H4 (cell line): ENCODE results near the gene MPG. TPM values are rescaled to one million over a fixed set of nuclear protein-coding genes. Genes with fewer than 3 reads are reported as not detected.

Experiments used
- DNase-seq: peaks from one replicate; pipeline ENCODE4 v3.0.0-alpha.2; 2015; ENCODE audit warnings: low spot score
- total RNA-seq: library from RNA; depleted of rRNA; stranded (reverse); fragments of >200 nt; shearing (Covaris generic); gene quantifications from 2 replicates; pipeline ENCODE4 v1.2.3, GENCODE V29; 2014

Gene MPG
- total RNA-seq, 1 experiment from 2014 or later: 62.8 TPM

DNA sequence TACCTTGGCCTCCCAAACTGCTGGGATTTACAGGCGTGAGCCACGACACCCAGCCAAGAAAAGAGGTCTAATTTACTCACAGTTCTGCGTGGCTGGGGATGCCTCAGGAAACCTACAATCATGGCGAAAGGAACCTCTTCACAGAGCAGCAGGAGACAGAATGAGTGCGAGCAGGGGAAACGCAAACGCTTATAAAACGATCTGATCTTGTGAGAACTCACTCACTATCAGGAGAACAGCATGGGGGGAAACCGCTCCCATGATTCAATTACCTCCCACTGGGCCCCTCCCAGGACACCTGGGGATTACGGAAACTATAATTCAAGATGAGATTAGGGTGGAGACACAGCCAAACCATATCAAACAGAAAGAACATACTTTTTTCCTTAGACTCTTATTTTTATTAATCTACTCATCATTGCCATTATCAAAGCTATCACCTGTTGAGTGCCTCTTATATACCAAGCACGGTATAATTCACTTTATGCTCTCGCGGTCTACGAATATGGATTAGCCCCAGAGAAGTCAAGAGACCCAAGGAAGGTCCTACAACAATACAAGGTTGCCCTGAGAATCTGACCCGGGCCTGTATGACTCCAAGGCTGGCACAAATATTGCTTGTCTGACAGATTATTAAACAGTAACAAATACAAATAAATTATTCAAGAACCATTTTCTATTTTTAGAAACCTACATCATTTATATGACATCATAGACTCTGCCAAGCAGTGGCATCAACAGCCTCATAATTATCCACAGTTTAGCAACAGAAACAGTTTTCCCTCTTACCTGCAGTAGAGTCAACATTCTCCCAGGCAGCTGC, 27.0 kb upstream of the MPG start:
- DNase-seq: no peak

GRCh38 chr16:53346-54236, 24.4 kb upstream of the MPG start, which contains the start of the genes POLR3K and SNRNP25:
Gene POLR3K (minus strand): TSS chr16:53608. CDS start chr16:53586, 22 bp downstream.
Gene SNRNP25 (plus strand): TSS chr16:53828. CDS start chr16:54017, 189 bp downstream.
- DNase-seq: peak; percentile 97

DNA sequence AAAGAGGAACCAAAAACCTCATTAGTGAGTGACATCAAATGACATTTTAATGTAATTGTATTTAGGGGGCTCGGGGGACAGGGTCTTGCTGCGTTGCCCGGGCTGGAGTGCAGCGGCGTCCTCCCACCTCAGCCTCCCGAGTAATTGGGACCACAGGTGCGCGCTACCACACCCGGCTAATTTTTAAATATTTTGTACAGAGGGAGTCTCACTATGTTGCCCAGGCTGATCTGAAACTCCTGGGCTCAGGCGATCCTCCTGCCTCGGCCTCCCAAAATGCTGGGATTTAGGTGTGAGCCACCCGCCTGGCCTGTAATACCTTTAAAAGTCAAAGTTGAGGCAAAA, 23.8 kb upstream of the MPG start:
- no peak for DNase-seq

- DNase-seq: no peak
These were observed 22.4 kb upstream of the MPG start for GRCh38 chr16:55571-56136.

- DNase-seq: no peak
These were observed 21.6 kb upstream of the MPG start for GRCh38 chr16:56231-56927.

GRCh38 chr16:57711-58110, 20.3 kb upstream of the MPG start:
- no peak for DNase-seq

GRCh38 chr16:58491-59439, 19.3 kb upstream of the MPG start:
- DNase-seq: no peak

GRCh38 chr16:59440-60059, 18.5 kb upstream of the MPG start:
- no peak for DNase-seq

DNA sequence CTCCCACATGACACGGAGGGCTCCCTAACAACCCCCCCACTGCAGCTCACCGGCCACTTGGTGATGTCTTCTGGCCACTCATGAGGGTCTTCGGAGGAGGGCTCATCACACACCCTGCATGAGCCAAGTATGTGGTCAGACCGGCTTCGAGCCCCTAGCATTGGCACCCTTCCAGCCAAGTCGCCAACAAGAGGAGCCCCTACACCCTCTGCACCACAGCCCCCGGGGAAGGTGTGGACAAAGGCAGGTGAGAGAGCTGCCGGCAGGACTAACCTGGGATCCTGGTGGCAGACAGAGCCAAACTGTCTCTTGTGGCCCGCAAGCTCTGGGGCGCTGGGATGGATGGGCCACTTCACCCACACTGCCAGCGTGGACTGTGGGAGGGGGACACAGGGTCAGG, 17.9 kb upstream of the MPG start:
- DNase-seq: no peak

DNA sequence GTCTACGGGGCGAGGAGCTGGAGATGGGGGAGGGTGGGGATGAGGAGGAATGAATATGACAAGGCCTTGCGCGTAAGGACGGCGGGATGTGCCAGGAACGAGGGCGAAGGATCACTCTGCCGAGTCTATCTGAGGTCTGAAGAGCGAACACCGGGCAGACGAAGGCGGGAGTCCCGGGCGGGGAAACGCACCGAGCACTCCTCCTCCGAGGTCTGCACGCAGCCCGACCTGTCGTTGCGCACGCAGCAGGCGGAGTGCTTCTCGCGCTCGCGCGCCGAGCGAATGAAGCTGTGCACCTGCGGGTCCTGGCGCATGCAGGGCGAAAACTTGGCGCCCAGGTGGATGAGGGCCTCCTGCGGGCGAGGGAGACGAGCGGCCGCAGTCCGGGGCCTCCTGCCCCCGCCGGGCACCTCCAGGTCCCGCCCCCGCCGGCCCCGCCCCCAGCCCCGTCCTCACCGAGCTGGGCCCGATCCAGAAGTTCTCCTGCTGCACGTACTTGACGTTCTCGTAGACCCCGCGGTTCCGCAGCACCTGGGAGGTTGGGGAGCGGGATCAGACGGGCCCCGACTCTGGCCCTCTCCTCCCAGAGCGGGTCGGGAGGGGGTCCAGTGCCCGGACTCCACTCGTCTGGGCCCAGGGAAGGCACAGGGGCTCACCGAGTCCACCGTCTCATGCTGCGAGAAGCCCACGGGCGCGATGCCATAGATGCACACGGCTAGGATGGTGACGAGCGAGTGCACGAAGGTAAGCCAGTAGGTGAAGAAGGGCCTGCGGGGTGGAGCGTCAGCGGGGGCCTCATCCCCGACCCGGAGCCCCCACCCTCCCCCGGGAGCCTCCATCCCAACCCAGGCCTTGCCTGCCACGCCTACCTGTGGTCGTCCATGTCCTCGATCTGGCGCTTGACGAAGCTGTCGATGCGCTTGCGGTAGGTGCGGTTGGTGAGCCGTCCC, 16.8 kb upstream of the MPG start:
- DNase-seq: no peak

DNA sequence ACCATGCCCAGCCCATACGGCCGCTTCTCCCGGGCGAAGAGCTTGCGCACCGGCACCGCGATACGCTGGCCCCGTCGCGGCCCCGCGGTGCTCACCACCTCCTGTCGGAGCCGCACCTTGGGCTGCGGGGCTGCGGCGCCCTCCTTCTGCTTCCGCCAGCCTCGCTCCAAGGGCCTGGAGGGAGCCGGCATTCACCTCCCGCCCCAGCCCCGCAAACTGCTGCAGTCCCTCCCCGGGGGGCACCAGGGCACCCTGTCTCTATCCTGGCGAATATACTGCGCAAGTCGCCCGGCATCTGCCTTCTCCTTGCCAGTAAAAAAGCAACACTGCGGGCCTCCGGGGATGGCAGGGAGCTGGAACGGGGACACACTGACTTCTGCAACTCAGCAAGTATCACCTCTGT, 16.1 kb upstream of the MPG start:
- no peak for DNase-seq

- no peak for DNase-seq
These were observed 15.6 kb upstream of the MPG start for GRCh38 chr16:62283-62967.

DNA sequence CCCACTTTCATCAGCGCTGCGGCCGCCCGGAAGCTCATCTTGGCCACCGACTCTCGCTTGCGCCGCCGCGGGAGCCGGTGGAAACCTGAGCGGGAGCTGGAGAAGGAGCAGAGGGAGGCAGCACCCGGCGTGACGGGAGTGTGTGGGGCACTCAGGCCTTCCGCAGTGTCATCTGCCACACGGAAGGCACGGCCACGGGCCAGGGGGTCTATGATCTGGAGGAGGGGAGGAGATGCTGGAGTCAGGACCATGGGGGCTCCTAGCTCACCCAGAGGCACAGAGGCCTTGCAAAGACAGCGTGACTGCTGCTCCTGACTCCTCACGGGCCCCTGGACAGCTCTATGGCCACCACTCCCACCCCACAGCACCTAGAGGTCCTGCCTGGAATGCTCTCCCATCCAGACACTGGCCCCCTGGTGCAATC, 15.0 kb upstream of the MPG start:
- DNase-seq: no peak

GRCh38 chr16:63466-63865, 14.6 kb upstream of the MPG start:
- no peak for DNase-seq

- no peak for DNase-seq
These were observed 13.8 kb upstream of the MPG start for GRCh38 chr16:63998-64913.

DNA sequence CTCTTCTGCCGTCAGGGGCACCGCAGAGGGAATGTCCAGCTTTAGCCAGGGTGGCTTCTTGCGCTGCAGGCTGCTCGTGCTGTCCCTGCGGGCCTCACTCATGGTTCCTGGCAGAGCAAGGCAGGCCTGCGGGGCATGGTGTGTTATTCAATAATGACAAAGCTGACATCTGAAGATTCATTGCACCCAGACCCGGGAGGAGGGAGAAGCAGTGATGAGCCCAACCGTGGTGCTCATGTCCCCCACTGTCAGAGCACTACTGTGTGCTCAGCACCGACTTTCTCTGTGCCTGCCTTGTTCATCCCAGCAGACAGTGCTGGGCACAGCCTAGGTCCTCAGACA, 13.1 kb upstream of the MPG start:
- DNase-seq: no peak

- peak; percentile 65 for DNase-seq
These were observed 12.3 kb upstream of the MPG start for GRCh38 chr16:65745-66144.
